H9 (cell line): Measurements from ENCODE around the gene PTPRH. TPM values are rescaled to one million over a fixed set of nuclear protein-coding genes. Genes with fewer than 3 reads are reported as not detected.

Experiments
- DNase-seq: peaks from one replicate; pipeline ENCODE4 v3.0.0-alpha.2; 2017
- H2AFZ ChIP-seq: one replicate; pipeline ENCODE4 v1.6.1; 2013; ENCODE audit warnings: mild to moderate bottlenecking, low read length, control low read depth, moderate library complexity
- H2AK5ac ChIP-seq: 2 replicates; pipeline ENCODE4 v1.6.1; 2013; ENCODE audit warnings: low read length, control low read depth, mixed read lengths; ENCODE audit not compliant: insufficient read length
- H2BK120ac ChIP-seq: one replicate; pipeline ENCODE4 v1.6.1; 2013; ENCODE audit warnings: low read depth, mild to moderate bottlenecking, low read length, control low read depth, inconsistent platforms; ENCODE audit not compliant: poor library complexity, severe bottlenecking
- H2BK12ac ChIP-seq: 2 replicates; pipeline ENCODE4 v1.6.1; 2013; ENCODE audit warnings: low read length, control low read depth, mixed read lengths, low read depth; ENCODE audit not compliant: insufficient read length
- H2BK15ac ChIP-seq: 2 replicates; pipeline ENCODE4 v1.6.1; 2013; ENCODE audit warnings: low read depth, low read length, control low read depth
- H2BK20ac ChIP-seq: one replicate; pipeline ENCODE4 v1.6.1; 2013; ENCODE audit warnings: low read depth, mild to moderate bottlenecking, low read length, control low read depth, inconsistent platforms; ENCODE audit not compliant: poor library complexity, severe bottlenecking
- H2BK5ac ChIP-seq: 2 replicates; pipeline ENCODE4 v1.6.1; 2013; ENCODE audit warnings: low read length, control low read depth, mixed read lengths; ENCODE audit not compliant: insufficient read length
- H3K14ac ChIP-seq: 2 replicates; pipeline ENCODE4 v1.6.1; 2013; ENCODE audit warnings: low read length, control low read depth; ENCODE audit not compliant: insufficient read depth
- H3K18ac ChIP-seq: 2 replicates; pipeline ENCODE4 v1.6.1; 2013; ENCODE audit warnings: low read depth, mild to moderate bottlenecking, mixed read lengths, low read length, control low read depth; ENCODE audit not compliant: insufficient read length
- H3K23ac ChIP-seq: 2 replicates; pipeline ENCODE4 v1.6.1; 2013; ENCODE audit warnings: low read length, control low read depth, mixed read lengths, low read depth; ENCODE audit not compliant: insufficient read length
- H3K23me2 ChIP-seq: 2 replicates; pipeline ENCODE4 v1.6.1; 2013; ENCODE audit warnings: low read depth, mild to moderate bottlenecking, mixed read lengths, low read length, control low read depth; ENCODE audit not compliant: insufficient read length, poor library complexity, severe bottlenecking
- H3K27ac ChIP-seq: 2 replicates; pipeline ENCODE4 v1.5.1; 2013; ENCODE audit warnings: low read length, control low read depth, mixed read lengths, low read depth; ENCODE audit not compliant: insufficient read length
- H3K27me3 ChIP-seq: 2 replicates; pipeline ENCODE4 v1.6.1; 2013; ENCODE audit warnings: low read length, control low read depth, inconsistent platforms; ENCODE audit not compliant: insufficient read depth
- H3K4ac ChIP-seq: 2 replicates; pipeline ENCODE4 v1.6.1; 2013; ENCODE audit warnings: low read depth, mild to moderate bottlenecking, control low read depth, inconsistent platforms, low read length, moderate library complexity
- H3K4me1 ChIP-seq: 2 replicates; pipeline ENCODE4 v1.6.1; 2013; ENCODE audit warnings: low read length, control low read depth, inconsistent platforms; ENCODE audit not compliant: insufficient read depth
- H3K4me2 ChIP-seq: 2 replicates; pipeline ENCODE4 v1.6.1; 2013; ENCODE audit warnings: low read length, control low read depth, mixed read lengths; ENCODE audit not compliant: insufficient read length, insufficient read depth
- H3K56ac ChIP-seq: 2 replicates; pipeline ENCODE4 v1.6.1; 2013; ENCODE audit warnings: low read depth, mild to moderate bottlenecking, mixed read lengths, low read length, control low read depth; ENCODE audit not compliant: insufficient read length
- H3K79me1 ChIP-seq: 2 replicates; pipeline ENCODE4 v1.6.1; 2013; ENCODE audit warnings: low read depth, mild to moderate bottlenecking, moderate library complexity, low read length, control low read depth, inconsistent platforms; ENCODE audit not compliant: insufficient read depth, poor library complexity, severe bottlenecking
- H3K79me2 ChIP-seq: 2 replicates; pipeline ENCODE4 v1.6.1; 2013; ENCODE audit warnings: low read length, control low read depth, inconsistent platforms; ENCODE audit not compliant: insufficient read depth
- H3K9ac ChIP-seq: 2 replicates; pipeline ENCODE4 v1.6.1; 2013; ENCODE audit warnings: low read length, control low read depth, mixed read lengths; ENCODE audit not compliant: insufficient read length; ENCODE audit errors: extremely low read depth
- H3K9me3 ChIP-seq: one replicate; pipeline ENCODE4 v1.6.1; 2013; ENCODE audit warnings: low read depth, low read length, inconsistent platforms; ENCODE audit not compliant: control insufficient read depth
- H3T11ph ChIP-seq: one replicate; pipeline ENCODE4 v1.6.1; 2013; ENCODE audit warnings: mild to moderate bottlenecking, low read length, control low read depth, inconsistent platforms
- H4K20me1 ChIP-seq: one replicate; pipeline ENCODE4 v1.6.1; 2013; ENCODE audit not compliant: control insufficient read depth, insufficient read length, insufficient read depth
- H4K5ac ChIP-seq: 2 replicates; pipeline ENCODE4 v1.6.1; 2013; ENCODE audit warnings: low read depth, mild to moderate bottlenecking, mixed read lengths, low read length, control low read depth; ENCODE audit not compliant: insufficient read length
- H4K8ac ChIP-seq: replicated peaks from 2 replicates; pipeline ENCODE4 v1.6.1; 2013; ENCODE audit warnings: low read length, control low read depth, mixed read lengths, low read depth; ENCODE audit not compliant: insufficient read length
- H4K91ac ChIP-seq: 2 replicates; pipeline ENCODE4 v1.6.1; 2013; ENCODE audit warnings: low read depth, mild to moderate bottlenecking, moderate library complexity, mixed read lengths, low read length, control low read depth; ENCODE audit not compliant: insufficient read length
- H3K27ac Mint-ChIP-seq, 3 experiments: 2 replicates in 2 of 3; 3 replicates in 1 of 3; pipeline ENCODE4 v1.8.0; 2020 to 2021; ENCODE audit warnings: mixed read lengths in 3 of 3, mild to moderate bottlenecking in 1 of 3, moderate library complexity in 1 of 3
- H3K27me3 Mint-ChIP-seq: 2 replicates; pipeline ENCODE4 v1.8.0; 2021; ENCODE audit warnings: low read depth, mild to moderate bottlenecking, moderate library complexity, mixed read lengths
- H3K36me3 Mint-ChIP-seq, 3 experiments: 2 replicates in 2 of 3; 3 replicates in 1 of 3; pipeline ENCODE4 v1.8.0; 2020 to 2021; ENCODE audit warnings: low read depth in 3 of 3, mixed read lengths in 3 of 3; ENCODE audit not compliant: insufficient read depth in 1 of 3
- H3K4me1 Mint-ChIP-seq, 2 experiments: 2 replicates each; pipeline ENCODE4 v1.8.0; 2020; ENCODE audit warnings: mixed read lengths in 2 of 2
- H3K4me3 Mint-ChIP-seq, 2 experiments: 2 replicates in 1 of 2; 3 replicates in 1 of 2; pipeline ENCODE4 v1.8.0; 2020 to 2021; ENCODE audit warnings: mild to moderate bottlenecking in 2 of 2, mixed read lengths in 2 of 2, moderate library complexity in 1 of 2
- H3K9me3 Mint-ChIP-seq, 2 experiments: 2 replicates in 1 of 2; 3 replicates in 1 of 2; pipeline ENCODE4 v1.8.0; 2020; ENCODE audit warnings: mild to moderate bottlenecking in 2 of 2, mixed read lengths in 2 of 2, moderate library complexity in 1 of 2
- WGBS: extraction: QIAGEN DNeasy Blood & Tissue Kit; methylation state at CpG from one replicate; pipeline ENCODE4 v1.1.7; 2013; ENCODE audit warnings: missing lambda C conversion rate, low lambda C conversion rate, mixed read lengths; ENCODE audit not compliant: insufficient read length; ENCODE audit errors: extremely low coverage; 5-methylcytosine and 5-hydroxymethylcytosine counted together
- total RNA-seq: library from RNA; stranded (reverse); gene quantifications from 2 replicates; pipeline ENCODE4 v1.2.1, GENCODE V29; 2021
- TF ChIP-seq, protein P1 (sequence below): fragments of 200-600 bp; sonication (generic); conservative IDR thresholded peaks from 3 replicates; pipeline ENCODE4 v1.8.0; 2021; ENCODE audit warnings: antibody characterized with exemption, mild to moderate bottlenecking

The PTPRH gene
- total RNA-seq, 1 experiment from 2014 or later, result 0.24 TPM

DNA sequence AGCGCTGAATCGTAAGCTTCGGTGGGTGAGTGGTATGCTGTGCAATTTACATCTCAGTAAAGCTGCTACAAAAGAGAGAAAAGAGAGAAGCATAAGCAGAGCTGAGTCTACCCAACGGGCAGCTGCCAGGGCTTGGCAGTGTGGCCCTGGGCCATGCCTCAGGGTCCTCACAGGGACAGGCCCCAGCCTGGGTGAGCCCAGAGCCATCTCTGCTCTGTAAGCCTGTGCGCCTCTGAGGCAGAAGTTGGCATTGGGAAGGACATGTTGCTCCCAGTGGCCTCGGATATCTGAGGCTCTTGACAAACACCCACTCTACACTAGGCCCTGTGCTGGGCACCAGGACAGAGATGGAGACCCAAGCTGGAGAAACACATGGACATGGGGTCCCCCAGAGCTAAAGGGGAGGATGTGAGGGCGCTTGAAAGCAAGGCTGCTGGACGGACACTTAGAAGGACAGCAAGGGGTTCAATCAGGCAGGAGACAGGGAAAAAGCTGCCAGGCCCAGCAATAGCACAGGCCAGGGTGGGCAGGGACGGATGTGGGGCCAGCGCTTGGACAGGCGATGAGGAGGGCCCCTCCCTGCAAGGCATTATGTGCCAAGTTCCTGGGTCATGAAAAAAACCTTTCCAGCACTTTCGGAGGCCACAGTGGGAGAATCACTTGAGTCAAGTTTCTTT is 34.8 kb upstream of the PTPRH start:
- no peak overlapping the region for H2BK5ac ChIP-seq
- no peak overlapping the region for H2AK5ac ChIP-seq
- peaks cover 2% of the 10 kb centered on the region; the same call in 1 of the 2 replicates for H3K79me2 ChIP-seq
- no peaks in the 10 kb centered on the region for H4K20me1 ChIP-seq
- no peak overlapping the region for H3K56ac ChIP-seq
- no peak overlapping the region for H3K4ac ChIP-seq
- DNase-seq, result no peak
- no CpG with 5 or more reads among the region's 12 CpGs for WGBS
- no peak overlapping the region for H2BK15ac ChIP-seq
- H3K14ac ChIP-seq, result no peak overlapping the region
- no peak overlapping the region for H4K8ac ChIP-seq
- no peak overlapping the region for H3K18ac ChIP-seq
- H3K27ac Mint-ChIP-seq, result no peak overlapping the region; a peak in 1 of 7 replicates
- H3K36me3 Mint-ChIP-seq, result peaks cover 15 to 58% (median 56%) of the 10 kb centered on the region in 3 experiments; a peak in 6 of 7 replicates
- H3K4me1 Mint-ChIP-seq, result no peaks in the 10 kb centered on the region
- H2BK120ac ChIP-seq, result no peak overlapping the region
- no peak overlapping the region for H3K23ac ChIP-seq
- H3K9me3 ChIP-seq, result no peaks in the 10 kb centered on the region
- H2BK12ac ChIP-seq, result no peak overlapping the region
- no peaks in the 10 kb centered on the region for H3K23me2 ChIP-seq
- H3K27ac ChIP-seq, result no peak overlapping the region
- H2BK20ac ChIP-seq, result no peak overlapping the region
- no peak overlapping the region for H3K4me2 ChIP-seq
- TF ChIP-seq, protein P1, sequence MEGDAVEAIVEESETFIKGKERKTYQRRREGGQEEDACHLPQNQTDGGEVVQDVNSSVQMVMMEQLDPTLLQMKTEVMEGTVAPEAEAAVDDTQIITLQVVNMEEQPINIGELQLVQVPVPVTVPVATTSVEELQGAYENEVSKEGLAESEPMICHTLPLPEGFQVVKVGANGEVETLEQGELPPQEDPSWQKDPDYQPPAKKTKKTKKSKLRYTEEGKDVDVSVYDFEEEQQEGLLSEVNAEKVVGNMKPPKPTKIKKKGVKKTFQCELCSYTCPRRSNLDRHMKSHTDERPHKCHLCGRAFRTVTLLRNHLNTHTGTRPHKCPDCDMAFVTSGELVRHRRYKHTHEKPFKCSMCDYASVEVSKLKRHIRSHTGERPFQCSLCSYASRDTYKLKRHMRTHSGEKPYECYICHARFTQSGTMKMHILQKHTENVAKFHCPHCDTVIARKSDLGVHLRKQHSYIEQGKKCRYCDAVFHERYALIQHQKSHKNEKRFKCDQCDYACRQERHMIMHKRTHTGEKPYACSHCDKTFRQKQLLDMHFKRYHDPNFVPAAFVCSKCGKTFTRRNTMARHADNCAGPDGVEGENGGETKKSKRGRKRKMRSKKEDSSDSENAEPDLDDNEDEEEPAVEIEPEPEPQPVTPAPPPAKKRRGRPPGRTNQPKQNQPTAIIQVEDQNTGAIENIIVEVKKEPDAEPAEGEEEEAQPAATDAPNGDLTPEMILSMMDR, result no peak
- H3K79me1 ChIP-seq, result no peaks in the 10 kb centered on the region
- no peak overlapping the region for H4K5ac ChIP-seq
- H3K4me3 Mint-ChIP-seq, result no peak overlapping the region
- no peaks in the 10 kb centered on the region for H3K4me1 ChIP-seq
- no peak overlapping the region for H3T11ph ChIP-seq
- no peaks in the 10 kb centered on the region for H3K27me3 ChIP-seq
- no peaks in the 10 kb centered on the region for H3K27me3 Mint-ChIP-seq
- H2AFZ ChIP-seq, result no peak overlapping the region
- no peaks in the 10 kb centered on the region for H3K9me3 Mint-ChIP-seq
- H4K91ac ChIP-seq, result no peak overlapping the region
- H3K9ac ChIP-seq, result no peak overlapping the region
